HepG2 (cell line): ENCODE data around the gene OR9A2. TPM values are rescaled to one million over a fixed set of nuclear protein-coding genes. Genes with fewer than 3 reads are reported as not detected.

Experiments
- ATAC-seq: fragments of 200-7000 bp; cut with Tn5 transposase; 3 replicates; pipeline ENCODE4 v1.9.1; 2020; ENCODE audit warnings: mild to moderate bottlenecking, moderate library complexity
- BruUV-seq: library from RNA; stranded (reverse); fragments of 400-500 nt; replicated peaks from 2 replicates; lab custom pipeline; 2021; lab: Mats Ljungman, UMichigan
- CTCF ChIA-PET: fragments of 300-600 bp; formaldehyde crosslinking; extraction: SDS; loops from one replicate; lab custom pipeline; 2021; ENCODE audit warnings: low total read pairs, inconsistent platforms, low intra/inter-chr PET ratio; lab: Yijun Ruan, JAX
- POLR2A ChIA-PET: fragments of 350-600 bp; sonication (Branson Sonifier 250); formaldehyde crosslinking; loops from one replicate; lab custom pipeline; 2020; ENCODE audit warnings: antibody characterized with exemption, inconsistent platforms; lab: Yijun Ruan, JAX
- DNase-seq: peaks from one replicate; pipeline ENCODE4 v3.0.0-alpha.2; 2015; ENCODE audit warnings: low spot score
- FAIRE-seq: peaks from 3 replicates; lab custom pipeline; 2011; peaks lifted over from hg19 to GRCh38; lab: Jason Lieb, UNC
- H2AFZ ChIP-seq: one replicate; pipeline ENCODE4 v1.6.1; 2011; ENCODE audit warnings: low read length, inconsistent platforms
- H3K27ac ChIP-seq: fragments of 300-600 bp; 3 replicates; pipeline ENCODE4 v1.8.0; 2011; ENCODE audit warnings: mixed run types, mild to moderate bottlenecking, mixed read lengths, low read length, inconsistent platforms; ENCODE audit not compliant: insufficient read depth; ENCODE audit errors: extremely low read length
- H3K27me3 ChIP-seq, 2 experiments: fragments of 200-600 bp in 1 of 2; 2 replicates in 1 of 2; 3 replicates in 1 of 2; pipeline versions ENCODE4 v1.6.0 to v1.8.0; 2011; ENCODE audit warnings: low read length in 2 of 2, mild to moderate bottlenecking in 2 of 2, moderate library complexity in 2 of 2, inconsistent platforms in 1 of 2; ENCODE audit not compliant: insufficient read depth in 2 of 2, control insufficient read depth in 1 of 2
- H3K36me3 ChIP-seq, 2 experiments: fragments of 200-600 bp in 1 of 2; replicated peaks in 1 of 2; 2 replicates in 1 of 2; 3 replicates in 1 of 2; pipeline versions ENCODE4 v1.5.1 to v1.8.0; 2011; ENCODE audit warnings: low read length in 2 of 2, inconsistent platforms in 1 of 2; ENCODE audit not compliant: insufficient read depth in 2 of 2, control insufficient read depth in 1 of 2
- H3K4me1 ChIP-seq: 2 replicates; pipeline ENCODE4 v1.5.1; 2012; ENCODE audit warnings: low read length, inconsistent platforms; ENCODE audit not compliant: insufficient read depth
- H3K4me2 ChIP-seq: 2 replicates; pipeline ENCODE4 v1.6.0; 2011; ENCODE audit warnings: low read depth, low read length, inconsistent platforms
- H3K4me3 ChIP-seq, 3 experiments: fragments of 200-600 bp in 1 of 3; sonication (generic), shearing (Covaris generic) in 1 of 3; replicated peaks in 1 of 3; 2 replicates each; pipeline ENCODE4 v1.5.1; 2011 to 2016; ENCODE audit warnings: low read length in 3 of 3, inconsistent platforms in 2 of 3, low read depth in 2 of 3, mild to moderate bottlenecking in 2 of 3, control low read depth in 1 of 3, mixed read lengths in 1 of 3; ENCODE audit not compliant: insufficient read depth in 1 of 3
- H3K79me2 ChIP-seq: one replicate; pipeline ENCODE4 v1.6.1; 2011; ENCODE audit warnings: low read length, inconsistent platforms; ENCODE audit not compliant: insufficient read depth
- H3K9ac ChIP-seq: 2 replicates; pipeline ENCODE4 v1.6.0; 2011; ENCODE audit warnings: mild to moderate bottlenecking, low read depth, low read length, inconsistent platforms; ENCODE audit not compliant: insufficient read depth
- H3K9me3 ChIP-seq: 2 replicates; pipeline ENCODE4 v1.5.1; 2012; ENCODE audit warnings: mild to moderate bottlenecking, low read length
- H4K20me1 ChIP-seq: 2 replicates; pipeline ENCODE4 v1.6.0; 2011; ENCODE audit warnings: inconsistent platforms, mild to moderate bottlenecking, low read length, moderate library complexity; ENCODE audit not compliant: insufficient read depth
- FOXP1 ChIP-seq, 2 experiments: fragments of 450-650 bp in 1 of 2; IDR thresholded peaks; 2 replicates each; pipeline ENCODE4 v1.6.1; 2017 to 2018; ENCODE audit warnings: antibody characterized with exemption in 1 of 2
- PBX3 ChIP-seq: sonication (generic); formaldehyde crosslinking; IDR thresholded peaks from 2 replicates; pipeline ENCODE4 v1.8.1; 2023; ENCODE audit warnings: missing genetic modification reagents, inconsistent platforms, borderline replicate concordance
- ZNF282 ChIP-seq: fragments of 450-650 bp; IDR thresholded peaks from 2 replicates; pipeline ENCODE4 v1.6.1; 2018; ENCODE audit not compliant: partially characterized antibody
- ZNF547 ChIP-seq: sonication (generic); formaldehyde crosslinking; IDR thresholded peaks from 2 replicates; pipeline ENCODE4 v1.5.1; 2020; ENCODE audit warnings: mild to moderate bottlenecking, missing genetic modification reagents
- ZNF570 ChIP-seq: sonication (generic); formaldehyde crosslinking; IDR thresholded peaks from 2 replicates; pipeline ENCODE4 v1.4.0; 2020; ENCODE audit warnings: mild to moderate bottlenecking, missing genetic modification reagents, borderline replicate concordance
- ZNF746 ChIP-seq: sonication (generic); formaldehyde crosslinking; IDR thresholded peaks from 2 replicates; pipeline ENCODE4 v1.8.0; 2022; ENCODE audit warnings: mild to moderate bottlenecking, missing genetic modification reagents
- WGBS: methylation state at CpG from one replicate; pipeline ENCODE4 v1.1.6; 2017; ENCODE audit warnings: low lambda C conversion rate; 5-methylcytosine and 5-hydroxymethylcytosine counted together
- in situ Hi-C: cut with HindIII; loops from 2 replicates; pipeline ENCODE4 v1.10.0; 2017; ENCODE audit warnings: low pct_unique_long_range_greater_than_20kb; ENCODE audit not compliant: extremely low pct_ligation_motif_present
- intact Hi-C: fragments of 100-400 bp; cut with micrococcal nuclease; formaldehyde crosslinking; loops from one replicate; pipeline ENCODE4 v1.10.0; 2022; ENCODE audit not compliant: unreplicated experiment
- polyA plus RNA-seq, 8 experiments: library from polyadenylated mRNA; depleted of rRNA in 3 of 8; stranded (reverse) in 7 of 8; unstranded in 1 of 8; fragments of >200 nt; fragmentation: Illumina TruSeq in 4 of 8; extraction: Trizol in 4 of 8; gene quantifications; 2 replicates each; pipeline versions ENCODE4 v1.2.1 to v1.2.3, GENCODE V29; 2011 to 2016; ENCODE audit warnings: low read depth in 4 of 8, missing spikeins in 1 of 8, mixed read lengths in 1 of 8; ENCODE audit not compliant: insufficient read depth in 1 of 8
- total RNA-seq, 5 experiments: library from RNA; depleted of rRNA; stranded (reverse); fragments of >200 nt; fragmentation: Illumina TruSeq; extraction: Trizol; gene quantifications; 2 replicates each; pipeline ENCODE4 v1.2.3, GENCODE V29; 2016; ENCODE audit warnings: low read depth in 1 of 5
- TF ChIP-seq, protein P1 (sequence below): sonication (generic); formaldehyde crosslinking; conservative IDR thresholded peaks from 2 replicates; pipeline ENCODE4 v1.8.0; 2022; ENCODE audit warnings: low read depth, missing genetic modification reagents

Gene OR9A2
- total and polyA plus RNA-seq, 2 of the 13 experiments (the other 11 are each of a cell fraction or from before 2014, with no cell fraction given), result not detected

DNA sequence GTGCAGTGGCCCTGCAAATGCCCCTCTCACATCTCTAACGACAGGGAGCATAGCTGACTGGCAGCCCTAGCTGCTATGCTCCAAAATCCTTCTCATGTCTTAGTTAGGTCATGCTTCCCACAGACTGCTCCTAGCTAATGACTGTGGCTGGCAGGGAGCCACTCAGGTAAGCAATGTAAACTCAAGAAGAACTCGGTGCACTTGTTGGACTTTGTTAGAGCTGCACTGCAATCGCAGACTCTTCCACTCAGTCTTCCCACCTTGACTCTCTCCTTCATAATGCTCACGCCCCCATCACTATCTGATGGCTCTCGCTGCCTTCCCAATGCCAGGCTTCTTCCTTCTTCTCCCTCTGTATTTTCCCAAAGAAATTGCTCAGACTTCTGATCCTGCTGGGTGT is 24.0 kb downstream of the OR9A2 start:
- ChIA-PET CTCF (interaction anchor here (1.8 to 1.9 kb wide), 2 partner anchors 149 to 212 kb away, joined by 6 read pairs; no protein-coding TSS in a partner anchor), POLR2A (no interaction called here)
- Histone ChIP-seq H3K36me3 (no peaks in the 10 kb centered on the region), H3K4me2 (peak overlapping the region; percentile 31; the same call in 1 of the 2 replicates), H3K4me1 (no peaks in the 10 kb centered on the region), H4K20me1 (no peaks in the 10 kb centered on the region), H3K27ac (no peak overlapping the region), H3K9me3 (0 out of 2 replicates have a peak, but pooled peaks cover 8% of the 10 kb centered on the region), H3K9ac (no peak overlapping the region)
- DNase-seq (no peak), FAIRE-seq (no peak)
- in situ Hi-C loops (no loop called here), intact Hi-C loops (loop anchor here (1.0 to 10.0 kb wide), 4 partner anchors 118 to 302 kb away; partner anchors contain the start of gene TRPV6)
- 31% methylated on average over 5 of the region's 5 CpGs for WGBS
- no TSS peak for BruUV-seq
- TF ChIP-seq PBX3, result no peak
- no peak for TF ChIP-seq ZNF547
- TF ChIP-seq ZNF746 (CRISPR knock-in tag), result no peak
- TF ChIP-seq ZNF282, result no peak
- TF ChIP-seq, protein P1, sequence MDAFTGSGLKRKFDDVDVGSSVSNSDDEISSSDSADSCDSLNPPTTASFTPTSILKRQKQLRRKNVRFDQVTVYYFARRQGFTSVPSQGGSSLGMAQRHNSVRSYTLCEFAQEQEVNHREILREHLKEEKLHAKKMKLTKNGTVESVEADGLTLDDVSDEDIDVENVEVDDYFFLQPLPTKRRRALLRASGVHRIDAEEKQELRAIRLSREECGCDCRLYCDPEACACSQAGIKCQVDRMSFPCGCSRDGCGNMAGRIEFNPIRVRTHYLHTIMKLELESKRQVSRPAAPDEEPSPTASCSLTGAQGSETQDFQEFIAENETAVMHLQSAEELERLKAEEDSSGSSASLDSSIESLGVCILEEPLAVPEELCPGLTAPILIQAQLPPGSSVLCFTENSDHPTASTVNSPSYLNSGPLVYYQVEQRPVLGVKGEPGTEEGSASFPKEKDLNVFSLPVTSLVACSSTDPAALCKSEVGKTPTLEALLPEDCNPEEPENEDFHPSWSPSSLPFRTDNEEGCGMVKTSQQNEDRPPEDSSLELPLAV (CRISPR knock-in tag), result no peak
- TF ChIP-seq FOXP1 (IDR thresholded peaks at IDR 0.05), result no peak
- TF ChIP-seq FOXP1 (CRISPR knock-in tag; IDR thresholded peaks at IDR 0.05), result no peak
- TF ChIP-seq ZNF570 (CRISPR knock-in tag), result no peak
- TF ChIP-seq, all 625 proteins: peak for 0
- no peak overlapping the region for H3K4me3 ChIP-seq
- no peak overlapping the region for H2AFZ ChIP-seq
- no peak for ATAC-seq
- H3K79me2 ChIP-seq, result no peaks in the 10 kb centered on the region
- no peaks in the 10 kb centered on the region for H3K27me3 ChIP-seq
